Smooth muscle cell (in vitro differentiated cells): ENCODE data around the gene TMEM184B. TPM values are rescaled to one million over a fixed set of nuclear protein-coding genes. Genes with fewer than 3 reads are reported as not detected.

Source experiments
- DNase-seq: peaks from one replicate; lab custom pipeline; 2025; ENCODE audit not compliant: unreplicated experiment; lab: John Stamatoyannopoulos, UW
- H2AFZ ChIP-seq: fragments of 200-600 bp; sonication (generic); 2 replicates; pipeline ENCODE4 v1.6.0; 2016; ENCODE audit warnings: antibody characterized with exemption, low read depth, mild to moderate bottlenecking
- H3F3A ChIP-seq: fragments of 200-600 bp; sonication (generic); 2 replicates; pipeline ENCODE4 v1.6.0; 2017; ENCODE audit warnings: antibody characterized with exemption, low read depth
- H3K27ac ChIP-seq: fragments of 200-600 bp; sonication (generic); 2 replicates; pipeline ENCODE4 v1.5.1; 2016; ENCODE audit warnings: low read depth, mild to moderate bottlenecking
- H3K27me3 ChIP-seq: fragments of 200-600 bp; sonication (generic); 2 replicates; pipeline ENCODE4 v1.6.1; 2016; ENCODE audit warnings: low read depth, mild to moderate bottlenecking
- H3K36me3 ChIP-seq: fragments of 200-600 bp; sonication (generic); 2 replicates; pipeline ENCODE4 v1.5.1; 2016; ENCODE audit warnings: low read depth
- H3K4me1 ChIP-seq: fragments of 200-600 bp; sonication (generic); 2 replicates; pipeline ENCODE4 v1.5.1; 2016; ENCODE audit warnings: low read depth
- H3K4me2 ChIP-seq: fragments of 200-600 bp; sonication (generic); 2 replicates; pipeline ENCODE4 v1.6.0; 2016; ENCODE audit warnings: mild to moderate bottlenecking
- H3K4me3 ChIP-seq: fragments of 200-600 bp; sonication (generic); 2 replicates; pipeline ENCODE4 v1.5.1; 2016; ENCODE audit warnings: mild to moderate bottlenecking
- H3K79me2 ChIP-seq: fragments of 200-600 bp; sonication (generic); 2 replicates; pipeline ENCODE4 v1.6.0; 2016; ENCODE audit warnings: low read depth, mild to moderate bottlenecking
- H3K9ac ChIP-seq: fragments of 200-600 bp; sonication (generic); 2 replicates; pipeline ENCODE4 v1.6.0; 2016; ENCODE audit warnings: low read depth
- H3K9me3 ChIP-seq: fragments of 200-600 bp; sonication (generic); replicated peaks from 2 replicates; pipeline ENCODE4 v1.5.1; 2016; ENCODE audit warnings: low read depth
- H4K20me1 ChIP-seq: fragments of 200-600 bp; sonication (generic); 2 replicates; pipeline ENCODE4 v1.6.0; 2016; ENCODE audit warnings: low read depth
- CTCF ChIP-seq: fragments of 200-600 bp; sonication (generic); IDR thresholded peaks from 2 replicates; pipeline ENCODE4 v1.5.1; 2017; ENCODE audit warnings: borderline replicate concordance, mild to moderate bottlenecking, antibody characterized with exemption; ENCODE audit not compliant: insufficient read depth, poor library complexity, severe bottlenecking
- WGBS: methylation state at CpG from one replicate; pipeline ENCODE4 v1.1.7; 2016; ENCODE audit warnings: low lambda C conversion rate; 5-methylcytosine and 5-hydroxymethylcytosine counted together
- polyA plus RNA-seq: library from polyadenylated mRNA; unstranded; fragments of >200 nt; fragmentation: Nextera tagmentation; extraction: Ambion mirVana; gene quantifications from 2 replicates; pipeline ENCODE4 v1.2.1, GENCODE V29; 2016
- total RNA-seq: library from RNA; depleted of rRNA; stranded (reverse); fragments of >200 nt; gene quantifications from 2 replicates; pipeline ENCODE4 v1.2.3, GENCODE V29; 2014

The TMEM184B gene
- total and polyA plus RNA-seq, 2 experiments from 2014 or later, result 34.1 to 96.3 TPM

- H3K9me3 ChIP-seq, result no peaks in the 10 kb centered on the region
- H3K9ac ChIP-seq, result no peak overlapping the region
- no peak overlapping the region for H3K4me3 ChIP-seq
- H2AFZ ChIP-seq, result no peak overlapping the region
- H3K4me2 ChIP-seq, result no peak overlapping the region
- over 99% methylated on average over 7 of the region's 7 CpGs for WGBS
- no peak overlapping the region for H3K27ac ChIP-seq
- no peaks in the 10 kb centered on the region for H3K27me3 ChIP-seq
- TF ChIP-seq CTCF, result no peak
- no peaks in the 10 kb centered on the region for H3K36me3 ChIP-seq
- DNase-seq, result no peak
- H3K79me2 ChIP-seq, result peaks cover 85% of the 10 kb centered on the region
- no peaks in the 10 kb centered on the region for H3F3A ChIP-seq
- H4K20me1 ChIP-seq, result peaks cover 100% of the 10 kb centered on the region
- H3K4me1 ChIP-seq, result no peaks in the 10 kb centered on the region
Observed at GRCh38 chr22:38251341-38251692, 21.5 kb downstream of the TMEM184B start.

- Histone ChIP-seq H3K27ac (no peak overlapping the region), H2AFZ (no peak overlapping the region), H3K4me1 (no peaks in the 10 kb centered on the region), H3K4me3 (no peak overlapping the region), H3K4me2 (no peak overlapping the region), H4K20me1 (peaks cover 100% of the 10 kb centered on the region), H3K36me3 (no peaks in the 10 kb centered on the region), H3K9ac (no peak overlapping the region), H3K79me2 (peaks cover 79% of the 10 kb centered on the region), H3K9me3 (no peaks in the 10 kb centered on the region), H3F3A (no peaks in the 10 kb centered on the region), H3K27me3 (no peaks in the 10 kb centered on the region)
- WGBS, result 98% methylated on average over 13 of the region's 13 CpGs
- no peak for DNase-seq
- TF ChIP-seq CTCF, result no peak
Observed at GRCh38 chr22:38250643-38251340, 22.0 kb downstream of the TMEM184B start.

GRCh38 chr22:38249803-38250642, 22.8 kb downstream of the TMEM184B start:
- Histone ChIP-seq H3K27me3 (no peaks in the 10 kb centered on the region), H3K4me2 (no peak overlapping the region), H3K36me3 (no peaks in the 10 kb centered on the region), H3K27ac (no peak overlapping the region), H3K9me3 (no peaks in the 10 kb centered on the region), H3K4me3 (no peak overlapping the region), H3K4me1 (no peaks in the 10 kb centered on the region), H3K79me2 (peaks cover 72% of the 10 kb centered on the region), H2AFZ (no peak overlapping the region), H4K20me1 (peaks cover 93% of the 10 kb centered on the region), H3F3A (no peaks in the 10 kb centered on the region), H3K9ac (no peak overlapping the region)
- 96% methylated on average over 25 of the region's 25 CpGs for WGBS
- DNase-seq, result no peak
- TF ChIP-seq CTCF, result no peak
